H9 (cell line): Measurements from ENCODE around the gene DAB1. TPM values are rescaled to one million over a fixed set of nuclear protein-coding genes. Genes with fewer than 3 reads are reported as not detected.

ENCODE experiments used
- DNase-seq: peaks from one replicate; pipeline ENCODE4 v3.0.0-alpha.2; 2017
- H2AFZ ChIP-seq: one replicate; pipeline ENCODE4 v1.6.1; 2013; ENCODE audit warnings: mild to moderate bottlenecking, low read length, control low read depth, moderate library complexity
- H2AK5ac ChIP-seq: 2 replicates; pipeline ENCODE4 v1.6.1; 2013; ENCODE audit warnings: low read length, control low read depth, mixed read lengths; ENCODE audit not compliant: insufficient read length
- H2BK120ac ChIP-seq: one replicate; pipeline ENCODE4 v1.6.1; 2013; ENCODE audit warnings: low read depth, mild to moderate bottlenecking, low read length, control low read depth, inconsistent platforms; ENCODE audit not compliant: poor library complexity, severe bottlenecking
- H2BK12ac ChIP-seq: 2 replicates; pipeline ENCODE4 v1.6.1; 2013; ENCODE audit warnings: low read length, control low read depth, mixed read lengths, low read depth; ENCODE audit not compliant: insufficient read length
- H2BK15ac ChIP-seq: 2 replicates; pipeline ENCODE4 v1.6.1; 2013; ENCODE audit warnings: low read depth, low read length, control low read depth
- H2BK20ac ChIP-seq: one replicate; pipeline ENCODE4 v1.6.1; 2013; ENCODE audit warnings: low read depth, mild to moderate bottlenecking, low read length, control low read depth, inconsistent platforms; ENCODE audit not compliant: poor library complexity, severe bottlenecking
- H2BK5ac ChIP-seq: 2 replicates; pipeline ENCODE4 v1.6.1; 2013; ENCODE audit warnings: low read length, control low read depth, mixed read lengths; ENCODE audit not compliant: insufficient read length
- H3K14ac ChIP-seq: 2 replicates; pipeline ENCODE4 v1.6.1; 2013; ENCODE audit warnings: low read length, control low read depth; ENCODE audit not compliant: insufficient read depth
- H3K18ac ChIP-seq: 2 replicates; pipeline ENCODE4 v1.6.1; 2013; ENCODE audit warnings: low read depth, mild to moderate bottlenecking, mixed read lengths, low read length, control low read depth; ENCODE audit not compliant: insufficient read length
- H3K23ac ChIP-seq: 2 replicates; pipeline ENCODE4 v1.6.1; 2013; ENCODE audit warnings: low read length, control low read depth, mixed read lengths, low read depth; ENCODE audit not compliant: insufficient read length
- H3K23me2 ChIP-seq: 2 replicates; pipeline ENCODE4 v1.6.1; 2013; ENCODE audit warnings: low read depth, mild to moderate bottlenecking, mixed read lengths, low read length, control low read depth; ENCODE audit not compliant: insufficient read length, poor library complexity, severe bottlenecking
- H3K27ac ChIP-seq: 2 replicates; pipeline ENCODE4 v1.5.1; 2013; ENCODE audit warnings: low read length, control low read depth, mixed read lengths, low read depth; ENCODE audit not compliant: insufficient read length
- H3K27me3 ChIP-seq: 2 replicates; pipeline ENCODE4 v1.6.1; 2013; ENCODE audit warnings: low read length, control low read depth, inconsistent platforms; ENCODE audit not compliant: insufficient read depth
- H3K4ac ChIP-seq: 2 replicates; pipeline ENCODE4 v1.6.1; 2013; ENCODE audit warnings: low read depth, mild to moderate bottlenecking, control low read depth, inconsistent platforms, low read length, moderate library complexity
- H3K4me1 ChIP-seq: 2 replicates; pipeline ENCODE4 v1.6.1; 2013; ENCODE audit warnings: low read length, control low read depth, inconsistent platforms; ENCODE audit not compliant: insufficient read depth
- H3K4me2 ChIP-seq: 2 replicates; pipeline ENCODE4 v1.6.1; 2013; ENCODE audit warnings: low read length, control low read depth, mixed read lengths; ENCODE audit not compliant: insufficient read length, insufficient read depth
- H3K56ac ChIP-seq: 2 replicates; pipeline ENCODE4 v1.6.1; 2013; ENCODE audit warnings: low read depth, mild to moderate bottlenecking, mixed read lengths, low read length, control low read depth; ENCODE audit not compliant: insufficient read length
- H3K79me1 ChIP-seq: 2 replicates; pipeline ENCODE4 v1.6.1; 2013; ENCODE audit warnings: low read depth, mild to moderate bottlenecking, moderate library complexity, low read length, control low read depth, inconsistent platforms; ENCODE audit not compliant: insufficient read depth, poor library complexity, severe bottlenecking
- H3K79me2 ChIP-seq: 2 replicates; pipeline ENCODE4 v1.6.1; 2013; ENCODE audit warnings: low read length, control low read depth, inconsistent platforms; ENCODE audit not compliant: insufficient read depth
- H3K9ac ChIP-seq: 2 replicates; pipeline ENCODE4 v1.6.1; 2013; ENCODE audit warnings: low read length, control low read depth, mixed read lengths; ENCODE audit not compliant: insufficient read length; ENCODE audit errors: extremely low read depth
- H3K9me3 ChIP-seq: one replicate; pipeline ENCODE4 v1.6.1; 2013; ENCODE audit warnings: low read depth, low read length, inconsistent platforms; ENCODE audit not compliant: control insufficient read depth
- H3T11ph ChIP-seq: one replicate; pipeline ENCODE4 v1.6.1; 2013; ENCODE audit warnings: mild to moderate bottlenecking, low read length, control low read depth, inconsistent platforms
- H4K20me1 ChIP-seq: one replicate; pipeline ENCODE4 v1.6.1; 2013; ENCODE audit not compliant: control insufficient read depth, insufficient read length, insufficient read depth
- H4K5ac ChIP-seq: 2 replicates; pipeline ENCODE4 v1.6.1; 2013; ENCODE audit warnings: low read depth, mild to moderate bottlenecking, mixed read lengths, low read length, control low read depth; ENCODE audit not compliant: insufficient read length
- H4K8ac ChIP-seq: replicated peaks from 2 replicates; pipeline ENCODE4 v1.6.1; 2013; ENCODE audit warnings: low read length, control low read depth, mixed read lengths, low read depth; ENCODE audit not compliant: insufficient read length
- H4K91ac ChIP-seq: 2 replicates; pipeline ENCODE4 v1.6.1; 2013; ENCODE audit warnings: low read depth, mild to moderate bottlenecking, moderate library complexity, mixed read lengths, low read length, control low read depth; ENCODE audit not compliant: insufficient read length
- H3K27ac Mint-ChIP-seq, 3 experiments: 2 replicates in 2 of 3; 3 replicates in 1 of 3; pipeline ENCODE4 v1.8.0; 2020 to 2021; ENCODE audit warnings: mixed read lengths in 3 of 3, mild to moderate bottlenecking in 1 of 3, moderate library complexity in 1 of 3
- H3K27me3 Mint-ChIP-seq: 2 replicates; pipeline ENCODE4 v1.8.0; 2021; ENCODE audit warnings: low read depth, mild to moderate bottlenecking, moderate library complexity, mixed read lengths
- H3K36me3 Mint-ChIP-seq, 3 experiments: 2 replicates in 2 of 3; 3 replicates in 1 of 3; pipeline ENCODE4 v1.8.0; 2020 to 2021; ENCODE audit warnings: low read depth in 3 of 3, mixed read lengths in 3 of 3; ENCODE audit not compliant: insufficient read depth in 1 of 3
- H3K4me1 Mint-ChIP-seq, 2 experiments: 2 replicates each; pipeline ENCODE4 v1.8.0; 2020; ENCODE audit warnings: mixed read lengths in 2 of 2
- H3K4me3 Mint-ChIP-seq, 2 experiments: 2 replicates in 1 of 2; 3 replicates in 1 of 2; pipeline ENCODE4 v1.8.0; 2020 to 2021; ENCODE audit warnings: mild to moderate bottlenecking in 2 of 2, mixed read lengths in 2 of 2, moderate library complexity in 1 of 2
- H3K9me3 Mint-ChIP-seq, 2 experiments: 2 replicates in 1 of 2; 3 replicates in 1 of 2; pipeline ENCODE4 v1.8.0; 2020; ENCODE audit warnings: mild to moderate bottlenecking in 2 of 2, mixed read lengths in 2 of 2, moderate library complexity in 1 of 2
- CTCF ChIP-seq: fragments of 200-600 bp; sonication (generic); conservative IDR thresholded peaks from 3 replicates; pipeline ENCODE4 v1.8.0; 2021; ENCODE audit warnings: antibody characterized with exemption, mild to moderate bottlenecking
- WGBS: extraction: QIAGEN DNeasy Blood & Tissue Kit; methylation state at CpG from one replicate; pipeline ENCODE4 v1.1.7; 2013; ENCODE audit warnings: missing lambda C conversion rate, low lambda C conversion rate, mixed read lengths; ENCODE audit not compliant: insufficient read length; ENCODE audit errors: extremely low coverage; 5-methylcytosine and 5-hydroxymethylcytosine counted together
- total RNA-seq: library from RNA; stranded (reverse); gene quantifications from 2 replicates; pipeline ENCODE4 v1.2.1, GENCODE V29; 2021

DAB1 gene
- total RNA-seq, 1 experiment from 2014 or later = 9.3 TPM

GRCh38 chr1:57188168-57188567 lies 235.7 kb downstream of the DAB1 start:
- no peak overlapping the region for H3K4me2 ChIP-seq
- peaks cover 3% of the 10 kb centered on the region for H3K27me3 Mint-ChIP-seq
- H2BK120ac ChIP-seq = no peak overlapping the region
- no peaks in the 10 kb centered on the region for H3K9me3 Mint-ChIP-seq
- no peak overlapping the region for H3K56ac ChIP-seq
- no peaks in the 10 kb centered on the region for H3K79me1 ChIP-seq
- H3K27ac Mint-ChIP-seq = no peak overlapping the region
- H3K4me3 Mint-ChIP-seq = no peak overlapping the region
- H4K20me1 ChIP-seq = no peaks in the 10 kb centered on the region
- no peaks in the 10 kb centered on the region for H3K4me1 ChIP-seq
- H4K8ac ChIP-seq = no peak overlapping the region
- H4K91ac ChIP-seq = no peak overlapping the region
- no peak overlapping the region for H3K18ac ChIP-seq
- no peak overlapping the region for H2AK5ac ChIP-seq
- H3K23me2 ChIP-seq = no peaks in the 10 kb centered on the region
- H3T11ph ChIP-seq = no peak overlapping the region
- no peaks in the 10 kb centered on the region for H3K36me3 Mint-ChIP-seq
- no peaks in the 10 kb centered on the region for H3K4me1 Mint-ChIP-seq
- no CpG with 5 or more reads among the region's 2 CpGs for WGBS
- TF ChIP-seq CTCF = no peak
- H3K27ac ChIP-seq = no peak overlapping the region
- H3K79me2 ChIP-seq = no peaks in the 10 kb centered on the region
- H3K4ac ChIP-seq = no peak overlapping the region
- H3K27me3 ChIP-seq = no peaks in the 10 kb centered on the region
- DNase-seq = no peak
- no peak overlapping the region for H3K9ac ChIP-seq
- no peak overlapping the region for H4K5ac ChIP-seq
- H3K9me3 ChIP-seq = no peaks in the 10 kb centered on the region
- H2BK20ac ChIP-seq = no peak overlapping the region
- no peak overlapping the region for H2BK5ac ChIP-seq
- no peak overlapping the region for H3K14ac ChIP-seq
- no peak overlapping the region for H2AFZ ChIP-seq
- H2BK15ac ChIP-seq = no peak overlapping the region
- H3K23ac ChIP-seq = no peak overlapping the region
- no peak overlapping the region for H2BK12ac ChIP-seq
